Sigmoid colon (tissue), 4 donors: ENCODE measurements around the gene TBXAS1.

Source experiments
- CTCF ChIP-seq, 4 experiments: fragments of 450-650 bp in 3 of 4; fragments of 200-600 bp in 1 of 4; IDR thresholded peaks; one replicate each; pipeline ENCODE4 v1.5.1; 2016 to 2019; ENCODE audit warnings: antibody characterized with exemption in 4 of 4, mild to moderate bottlenecking in 3 of 4, moderate library complexity in 2 of 4
- EP300 ChIP-seq, 4 donors: sonication (generic); formaldehyde crosslinking; IDR thresholded peaks; one replicate each; pipeline ENCODE4 v1.6.1; 2017; ENCODE audit warnings: antibody characterized with exemption in 4 of 4
- POLR2A ChIP-seq, 2 donors: fragments of 450-650 bp; IDR thresholded peaks; one replicate each; pipeline ENCODE4 v1.6.1; 2016; ENCODE audit warnings: antibody characterized with exemption in 2 of 2, mild to moderate bottlenecking in 2 of 2, moderate library complexity in 2 of 2
- POLR2AphosphoS5 ChIP-seq, 4 donors: sonication (generic); formaldehyde crosslinking; IDR thresholded peaks; one replicate each; pipeline ENCODE4 v1.6.1; 2017; ENCODE audit warnings: antibody characterized with exemption in 4 of 4

- TF ChIP-seq POLR2A (IDR thresholded peaks at IDR 0.05) (no peak), CTCF (IDR thresholded peaks at IDR 0.05) (no peak), EP300 (IDR thresholded peaks at IDR 0.05) (no peak), POLR2AphosphoS5 (IDR thresholded peaks at IDR 0.05) (no peak)
Observed at GRCh38 chr7:139931190-139931934, 102.3 kb downstream of the TBXAS1 start.
